Prostate gland (tissue), 2 donors: ENCODE measurements around the gene APH1A.
"Not testable (repeated sequence)": the region's sequence is repeated elsewhere in the genome, so short reads cannot be mapped to it uniquely, and the experiment has no call there.

Source experiments
- POLR2A ChIP-seq: fragments of 450-650 bp; IDR thresholded peaks from one replicate; pipeline ENCODE4 v1.6.1; 2016; ENCODE audit warnings: antibody characterized with exemption, mild to moderate bottlenecking
- POLR2AphosphoS5 ChIP-seq: sonication (generic); formaldehyde crosslinking; IDR thresholded peaks from one replicate; pipeline ENCODE4 v1.6.1; 2017; ENCODE audit warnings: antibody characterized with exemption
- TF ChIP-seq, protein P1 (sequence below), 4 experiments: fragments of 200-600 bp in 2 of 4; fragments of 450-650 bp in 2 of 4; sonication (generic) in 2 of 4; IDR thresholded peaks; 1 replicate in 3 of 4; 2 replicates in 1 of 4; pipeline ENCODE4 v1.5.1; 2016 to 2019; ENCODE audit warnings: antibody characterized with exemption in 4 of 4, mild to moderate bottlenecking in 2 of 4, moderate library complexity in 2 of 4

GRCh38 chr1:150232921-150233320 is 35.9 kb downstream of the APH1A start:
- TF ChIP-seq, protein P1, sequence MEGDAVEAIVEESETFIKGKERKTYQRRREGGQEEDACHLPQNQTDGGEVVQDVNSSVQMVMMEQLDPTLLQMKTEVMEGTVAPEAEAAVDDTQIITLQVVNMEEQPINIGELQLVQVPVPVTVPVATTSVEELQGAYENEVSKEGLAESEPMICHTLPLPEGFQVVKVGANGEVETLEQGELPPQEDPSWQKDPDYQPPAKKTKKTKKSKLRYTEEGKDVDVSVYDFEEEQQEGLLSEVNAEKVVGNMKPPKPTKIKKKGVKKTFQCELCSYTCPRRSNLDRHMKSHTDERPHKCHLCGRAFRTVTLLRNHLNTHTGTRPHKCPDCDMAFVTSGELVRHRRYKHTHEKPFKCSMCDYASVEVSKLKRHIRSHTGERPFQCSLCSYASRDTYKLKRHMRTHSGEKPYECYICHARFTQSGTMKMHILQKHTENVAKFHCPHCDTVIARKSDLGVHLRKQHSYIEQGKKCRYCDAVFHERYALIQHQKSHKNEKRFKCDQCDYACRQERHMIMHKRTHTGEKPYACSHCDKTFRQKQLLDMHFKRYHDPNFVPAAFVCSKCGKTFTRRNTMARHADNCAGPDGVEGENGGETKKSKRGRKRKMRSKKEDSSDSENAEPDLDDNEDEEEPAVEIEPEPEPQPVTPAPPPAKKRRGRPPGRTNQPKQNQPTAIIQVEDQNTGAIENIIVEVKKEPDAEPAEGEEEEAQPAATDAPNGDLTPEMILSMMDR (IDR thresholded peaks at IDR 0.05) = not testable (repeated sequence)
- TF ChIP-seq POLR2A, POLR2AphosphoS5: not testable (repeated sequence)
